Lower lobe of right lung (tissue), 2 donors: ENCODE measurements around the gene SOCS3. TPM values are rescaled to one million over a fixed set of nuclear protein-coding genes. Genes with fewer than 3 reads are reported as not detected.

ENCODE experiments used
- ATAC-seq, 2 donors: fragments of 200-7000 bp; cut with Tn5 transposase; one replicate each; pipeline ENCODE4 v1.9.1; 2020 to 2022; ENCODE audit warnings: mild to moderate bottlenecking in 2 of 2, moderate library complexity in 2 of 2
- DNase-seq: peaks from one replicate; pipeline ENCODE4 v3.0.0-alpha.2; 2020
- H3K27ac ChIP-seq: fragments of 200-600 bp; one replicate; pipeline ENCODE4 v1.8.0; 2022
- H3K27me3 ChIP-seq: fragments of 200-600 bp; one replicate; pipeline ENCODE4 v1.8.0; 2022; ENCODE audit warnings: low read depth
- H3K36me3 ChIP-seq: fragments of 200-600 bp; one replicate; pipeline ENCODE4 v1.8.0; 2022; ENCODE audit warnings: mild to moderate bottlenecking
- H3K4me1 ChIP-seq: fragments of 200-600 bp; one replicate; pipeline ENCODE4 v1.8.0; 2022
- H3K4me3 ChIP-seq: fragments of 200-600 bp; one replicate; pipeline ENCODE4 v1.8.0; 2022; ENCODE audit warnings: mild to moderate bottlenecking
- H3K9me3 ChIP-seq: fragments of 200-600 bp; one replicate; pipeline ENCODE4 v1.8.0; 2022
- CTCF ChIP-seq: fragments of 200-600 bp; IDR thresholded peaks from one replicate; pipeline ENCODE4 v1.8.0; 2022; ENCODE audit warnings: antibody characterized with exemption, mild to moderate bottlenecking
- intact Hi-C: fragments of 100-400 bp; cut with DNase I; formaldehyde crosslinking; loops from one replicate; pipeline ENCODE4 v1.11.0; 2022
- total RNA-seq: library from RNA; stranded (reverse); fragmentation: NEBNext Ultra II Directional; extraction: Animal tissue kit (Norgen Biotek cat#: 25700); gene quantifications from one replicate; pipeline ENCODE4 v1.2.1, GENCODE V29; 2021
- donor health status: DM: no; HTN: yes; CAD: no; lungs with severe emphysema.

Gene SOCS3
- total RNA-seq, 1 donor from 2014 or later, result 69.5 TPM

GRCh38 chr17:78371056-78371455 is 11.2 kb upstream of the SOCS3 start:
- intact Hi-C loops, result no loop called here

GRCh38 chr17:78369791-78370381 is 10.0 kb upstream of the SOCS3 start:
- no peaks in the 10 kb centered on the region for H3K9me3 ChIP-seq
- no peaks in the 10 kb centered on the region for H3K27me3 ChIP-seq
- intact Hi-C loops, result no loop called here
- no peak overlapping the region for H3K4me3 ChIP-seq
- no peaks in the 10 kb centered on the region for H3K36me3 ChIP-seq
- no peak overlapping the region for H3K27ac ChIP-seq
- ATAC-seq (no peak), DNase-seq (no peak)
- peaks cover 33% of the 10 kb centered on the region for H3K4me1 ChIP-seq
- TF ChIP-seq CTCF, result no peak

More at GRCh38 chr17:78371056-78371455, 11.2 kb upstream of the SOCS3 start:
- Histone ChIP-seq H3K27ac (no peak overlapping the region), H3K4me3 (no peak overlapping the region), H3K36me3 (no peaks in the 10 kb centered on the region), H3K4me1 (peaks cover 33% of the 10 kb centered on the region), H3K9me3 (no peaks in the 10 kb centered on the region), H3K27me3 (no peaks in the 10 kb centered on the region)
- TF ChIP-seq CTCF, result no peak
- no peak for DNase-seq
- ATAC-seq, result no peak

GRCh38 chr17:78368854-78369495 is 9.1 kb upstream of the SOCS3 start:
- DNase-seq (no peak), ATAC-seq (no peak)
- no peaks in the 10 kb centered on the region for H3K9me3 ChIP-seq
- no peaks in the 10 kb centered on the region for H3K27me3 ChIP-seq
- H3K36me3 ChIP-seq, result no peaks in the 10 kb centered on the region
- peaks cover 28% of the 10 kb centered on the region for H3K4me1 ChIP-seq
- H3K27ac ChIP-seq, result no peak overlapping the region
- no peak overlapping the region for H3K4me3 ChIP-seq
- no peak for TF ChIP-seq CTCF
- intact Hi-C loops, result no loop called here

- Histone ChIP-seq H3K27me3 (no peaks in the 10 kb centered on the region), H3K27ac (no peak overlapping the region), H3K36me3 (no peaks in the 10 kb centered on the region), H3K9me3 (no peaks in the 10 kb centered on the region), H3K4me3 (no peak overlapping the region), H3K4me1 (peaks cover 28% of the 10 kb centered on the region)
- no peak for ATAC-seq
- no peak for TF ChIP-seq CTCF
- intact Hi-C loops, result no loop called here
- peak; percentile 66 for DNase-seq
These were observed 8.5 kb upstream of the SOCS3 start for GRCh38 chr17:78368348-78368747.

- intact Hi-C loops, result no loop called here
These were observed 7.3 kb upstream of the SOCS3 start for GRCh38 chr17:78367193-78367592.

More at GRCh38 chr17:78367193-78367592, 7.3 kb upstream of the SOCS3 start:
- Histone ChIP-seq H3K36me3 (no peaks in the 10 kb centered on the region), H3K27ac (no peak overlapping the region), H3K4me3 (no peak overlapping the region), H3K9me3 (no peaks in the 10 kb centered on the region), H3K27me3 (no peaks in the 10 kb centered on the region), H3K4me1 (peaks cover 28% of the 10 kb centered on the region)
- TF ChIP-seq CTCF, result no peak
- no peak for ATAC-seq
- DNase-seq, result no peak
